Measurements from ENCODE around the gene CEP112.
"Not testable (repeated sequence)": the region's sequence is repeated elsewhere in the genome, so short reads cannot be mapped to it uniquely, and the experiment has no call there.

The CEP112 gene

DNA sequence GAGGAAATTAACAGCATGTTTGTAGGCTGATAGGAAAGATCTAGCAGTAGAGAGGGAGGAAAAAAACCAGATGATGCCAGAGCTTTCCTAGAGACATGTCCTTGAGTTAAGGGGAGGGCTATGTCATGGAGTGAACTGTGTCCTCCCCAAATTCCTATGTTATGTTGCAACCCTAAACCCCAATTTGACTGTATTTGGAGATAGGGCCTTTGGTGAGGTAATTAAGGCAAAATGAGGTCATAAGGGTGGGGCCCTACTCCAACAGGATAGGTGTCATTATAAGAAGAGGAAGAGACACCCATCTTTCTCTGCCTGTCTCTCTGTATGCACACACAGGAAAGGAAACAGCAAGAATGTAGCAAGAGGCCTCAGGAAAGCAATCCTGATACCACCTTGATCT lies 435.2 kb downstream of the CEP112 start:
- no peak for DNase-seq

DNA sequence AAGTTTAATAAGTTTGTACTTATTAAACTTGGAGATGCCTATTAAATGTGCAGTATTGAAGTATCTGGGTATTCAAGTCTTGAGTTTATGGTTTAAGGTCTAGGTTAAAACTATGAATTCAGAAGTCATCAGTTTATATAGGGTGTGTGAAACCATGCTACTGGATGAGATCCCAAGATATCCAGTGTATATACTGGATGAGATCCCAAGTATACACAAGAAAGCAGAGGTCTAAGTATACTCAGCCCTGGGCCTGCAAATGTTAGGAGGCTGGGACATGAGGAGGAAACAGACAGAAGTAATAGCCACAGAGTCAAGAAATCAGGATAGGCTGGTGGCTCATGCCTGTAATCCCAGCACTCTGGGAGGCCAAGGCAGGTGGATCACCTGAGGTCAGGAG lies 436.1 kb downstream of the CEP112 start:
- DNase-seq = no peak

DNA sequence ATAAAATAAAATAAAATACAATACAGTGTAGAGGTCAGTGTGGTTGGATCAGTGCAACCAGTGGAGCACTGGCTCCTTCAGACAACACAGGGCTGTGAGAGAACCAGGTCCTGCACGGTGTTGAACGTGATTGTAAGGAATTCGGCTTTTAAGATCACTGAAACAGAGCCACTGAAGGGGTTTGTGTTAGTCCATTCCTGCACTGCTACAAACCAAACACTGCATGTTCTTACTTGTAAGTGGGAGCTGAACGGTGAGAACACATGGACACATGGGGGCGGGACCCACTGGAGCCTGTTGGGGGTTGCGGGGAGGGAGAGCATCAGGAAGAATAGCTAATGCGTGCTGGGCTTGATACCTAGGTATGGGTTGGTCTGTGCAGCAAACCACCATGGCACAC lies 437.3 kb downstream of the CEP112 start:
- no peak for DNase-seq

DNA sequence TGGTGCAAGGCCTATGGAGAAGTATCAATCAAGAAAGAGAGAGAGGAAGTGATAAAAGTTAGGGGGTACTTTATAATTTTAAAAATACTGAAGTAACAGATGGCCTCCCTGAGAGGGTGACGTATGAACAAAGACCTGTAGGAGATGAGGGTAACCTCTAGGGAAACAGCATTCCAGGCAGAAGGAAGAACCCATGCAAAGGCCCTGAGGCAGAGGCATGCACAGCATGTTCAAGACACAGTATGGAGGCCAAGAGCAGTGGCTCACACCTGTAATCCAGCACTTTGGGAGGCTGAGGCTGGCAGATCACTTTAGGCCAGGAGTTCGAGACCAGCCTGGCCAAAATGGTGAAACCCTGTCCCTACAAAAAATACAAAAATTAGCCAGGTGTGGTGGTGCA lies 437.9 kb downstream of the CEP112 start:
- no peak for DNase-seq

DNA sequence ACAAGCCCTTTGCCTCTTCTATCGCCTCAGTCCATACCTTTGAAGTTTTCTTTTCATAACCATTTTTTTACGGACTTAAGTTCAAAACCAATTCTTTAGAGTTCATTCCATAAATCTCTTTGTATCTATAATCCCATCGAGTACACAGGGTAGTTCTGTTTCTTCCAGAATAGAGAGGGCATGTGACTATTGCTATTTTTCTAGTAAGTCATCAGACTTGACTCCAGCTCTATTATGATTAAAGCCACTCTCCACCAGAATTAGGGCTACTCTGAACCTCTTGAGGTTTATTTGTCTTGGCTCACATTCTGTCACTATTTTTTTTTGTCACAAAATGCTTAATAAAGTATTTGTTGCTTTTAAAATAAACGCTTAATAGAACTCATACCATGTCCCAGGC lies 438.6 kb downstream of the CEP112 start:
- no peak for DNase-seq

DNA sequence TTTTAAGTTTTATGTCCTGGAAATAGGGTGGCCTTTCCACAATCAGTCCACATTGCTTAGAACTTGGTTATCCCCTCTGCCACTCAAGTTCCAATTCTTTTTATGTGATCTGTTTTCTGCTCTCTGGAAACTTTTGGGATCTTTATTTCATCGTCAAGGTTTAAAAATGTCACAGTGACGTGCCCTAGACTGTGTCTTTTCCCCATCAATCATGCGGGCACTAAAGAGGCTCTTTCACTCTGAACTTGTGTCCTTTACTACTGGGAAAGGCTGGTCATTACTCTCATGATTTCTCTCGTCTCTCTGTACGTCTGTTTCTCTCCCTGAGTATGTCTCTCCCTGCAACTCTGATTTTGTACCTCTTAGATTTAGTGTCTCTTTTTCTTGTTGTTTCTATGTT lies 440.7 kb downstream of the CEP112 start:
- DNase-seq = no peak

DNA sequence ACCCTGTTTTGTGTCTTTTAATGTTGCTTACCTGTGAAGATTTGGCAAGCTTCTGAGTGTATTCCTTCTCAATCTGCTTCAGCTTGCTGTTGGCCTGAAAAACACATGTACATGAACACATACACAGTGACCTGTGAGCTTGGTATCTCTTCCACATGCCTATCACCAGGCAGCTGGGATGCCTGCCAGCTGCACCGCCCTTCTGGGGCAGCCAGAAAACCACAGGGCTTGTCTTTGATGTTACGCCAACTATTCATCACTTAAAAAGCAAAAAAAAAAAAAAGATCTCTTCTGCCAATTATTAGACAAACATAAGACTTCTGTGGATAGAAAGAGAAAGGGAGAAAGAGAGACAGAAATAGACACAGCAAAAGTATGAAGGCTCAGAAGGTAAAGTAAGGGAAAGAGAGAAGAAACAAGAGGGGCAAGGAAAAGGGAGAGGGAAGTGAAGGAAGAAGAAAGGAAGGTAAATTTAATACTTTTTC lies 441.3 kb downstream of the CEP112 start:
- DNase-seq = peak; percentile 79

DNA sequence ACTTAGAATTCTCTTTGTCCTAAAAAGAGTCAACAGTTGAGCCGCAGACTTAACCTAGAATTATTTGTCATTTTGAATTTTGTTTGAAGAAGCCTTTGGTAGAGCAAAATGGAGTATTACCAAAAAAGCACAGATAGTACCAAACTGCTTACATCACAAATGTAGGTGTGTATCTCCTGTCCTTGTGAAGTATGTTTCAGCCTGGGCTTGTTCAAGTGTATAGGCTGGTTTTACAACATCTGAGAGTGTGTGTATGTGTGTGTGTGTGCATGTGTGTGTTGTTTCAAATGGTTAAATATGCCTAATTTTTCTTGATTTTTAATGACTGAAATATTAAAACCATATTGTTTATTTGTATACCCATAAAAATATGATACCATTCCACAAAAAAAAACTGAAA lies 441.8 kb downstream of the CEP112 start:
- no peak for DNase-seq

DNA sequence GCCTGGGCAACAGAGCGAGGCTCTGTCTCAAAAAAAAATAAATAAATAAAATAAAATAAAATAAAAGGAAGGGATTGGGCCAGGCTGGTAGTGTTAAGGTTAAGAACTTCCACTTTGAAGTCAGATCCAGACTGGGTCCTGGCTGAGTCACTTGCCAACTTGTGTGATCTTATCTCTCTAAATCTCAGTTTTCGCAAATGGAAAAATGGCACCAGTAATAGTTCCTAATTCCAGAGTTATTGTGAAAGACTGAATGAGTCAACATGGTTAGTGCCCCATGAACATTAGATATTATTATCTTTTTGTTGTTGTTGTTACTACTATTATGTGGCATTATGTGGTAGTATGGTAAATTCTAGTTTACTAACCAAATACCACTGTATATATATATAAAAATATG lies 442.5 kb downstream of the CEP112 start:
- DNase-seq = no peak

DNA sequence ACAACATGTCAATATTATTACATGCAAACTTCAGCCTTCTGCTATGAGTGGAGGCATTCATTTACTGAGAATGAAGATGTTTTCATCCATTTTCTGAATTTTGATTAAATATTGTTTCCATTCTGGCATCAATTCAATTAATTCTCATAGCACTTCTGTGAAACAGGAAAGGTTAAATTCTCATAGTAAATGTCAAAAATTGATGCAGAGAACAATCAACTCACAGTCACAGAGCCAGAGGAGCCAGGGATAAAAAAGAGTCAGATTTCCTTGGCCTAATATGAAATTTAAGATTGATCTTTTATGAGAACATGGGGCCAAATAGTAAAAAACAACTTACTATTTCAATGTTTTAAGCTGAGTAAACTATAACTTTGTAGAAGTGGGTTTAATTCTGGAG lies 446.7 kb downstream of the CEP112 start:
- DNase-seq = no peak

DNA sequence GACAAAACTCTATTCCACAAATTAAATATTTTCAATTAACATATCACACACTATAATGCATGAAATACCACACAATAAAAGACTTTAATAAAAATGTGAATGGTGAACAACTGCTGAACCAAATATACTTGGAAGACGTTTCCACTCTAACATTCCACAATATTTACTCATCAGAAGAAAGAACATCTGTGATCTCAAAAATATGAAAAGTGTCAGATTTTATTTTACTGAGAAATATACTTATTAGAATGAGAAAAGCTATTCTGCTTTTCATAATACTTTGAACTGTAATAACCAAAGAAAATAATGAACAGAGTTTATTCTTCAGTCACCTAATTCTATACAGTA lies 448.7 kb downstream of the CEP112 start:
- DNase-seq = no peak

DNA sequence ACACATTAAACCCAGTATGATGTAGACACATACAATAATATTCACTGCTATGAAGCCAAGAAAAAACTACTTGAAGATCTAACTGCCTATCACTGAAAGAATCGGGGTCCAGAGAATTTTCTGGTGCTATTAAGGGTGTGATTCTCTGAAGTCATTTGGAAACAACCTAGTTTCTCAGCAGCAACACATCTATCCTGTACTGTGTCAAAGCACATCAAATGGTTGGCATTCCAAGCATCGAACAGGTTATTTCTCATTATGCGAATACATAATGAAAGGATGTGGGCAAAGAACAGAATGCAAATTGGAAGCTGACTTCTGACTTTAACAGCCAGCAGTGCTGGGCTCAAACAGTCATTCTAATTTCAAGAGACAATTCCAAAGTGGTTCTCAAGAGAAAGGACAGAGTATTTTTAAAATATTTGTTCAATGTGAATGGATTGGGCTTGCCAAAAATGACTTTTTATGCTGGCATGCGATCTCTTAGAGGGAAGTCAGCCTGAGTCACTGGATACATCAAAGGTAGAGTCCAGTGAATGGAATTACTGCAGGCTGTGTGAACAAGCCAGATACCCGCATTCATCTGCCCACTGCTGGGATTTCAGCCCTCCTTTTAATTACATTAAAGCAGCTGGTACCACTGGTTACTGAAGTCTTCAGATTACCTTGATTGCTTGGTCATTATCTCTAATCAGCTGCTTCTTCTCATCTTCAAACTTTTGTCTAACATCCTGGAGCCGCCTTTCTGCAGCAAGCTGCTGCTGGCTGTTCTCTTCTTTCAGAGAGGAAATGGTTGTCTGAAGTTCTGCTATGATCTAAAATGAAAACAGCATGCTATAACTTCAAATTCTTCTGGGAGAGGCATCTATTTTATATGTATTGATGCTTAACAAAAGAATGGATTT lies 449.3 kb downstream of the CEP112 start:
- no peak for DNase-seq

DNA sequence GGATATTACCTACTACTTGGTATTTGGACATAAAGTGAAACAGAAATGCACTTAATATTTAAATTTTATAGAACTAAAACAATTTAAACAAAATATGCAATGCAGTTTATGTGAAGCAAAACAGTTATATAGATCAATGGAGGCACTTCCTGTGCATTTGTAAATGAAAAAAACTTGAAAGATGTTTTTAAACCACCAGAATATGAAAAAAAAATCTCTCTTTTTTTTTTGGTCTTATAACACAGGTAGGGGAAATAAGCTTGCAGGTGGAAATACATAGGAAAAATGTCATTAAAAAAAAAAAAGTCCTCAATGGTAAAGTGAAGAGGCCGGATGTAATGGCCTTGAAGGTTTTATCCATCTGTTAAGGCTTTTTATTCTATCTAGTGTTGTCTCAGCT lies 450.2 kb downstream of the CEP112 start:
- DNase-seq = no peak

DNA sequence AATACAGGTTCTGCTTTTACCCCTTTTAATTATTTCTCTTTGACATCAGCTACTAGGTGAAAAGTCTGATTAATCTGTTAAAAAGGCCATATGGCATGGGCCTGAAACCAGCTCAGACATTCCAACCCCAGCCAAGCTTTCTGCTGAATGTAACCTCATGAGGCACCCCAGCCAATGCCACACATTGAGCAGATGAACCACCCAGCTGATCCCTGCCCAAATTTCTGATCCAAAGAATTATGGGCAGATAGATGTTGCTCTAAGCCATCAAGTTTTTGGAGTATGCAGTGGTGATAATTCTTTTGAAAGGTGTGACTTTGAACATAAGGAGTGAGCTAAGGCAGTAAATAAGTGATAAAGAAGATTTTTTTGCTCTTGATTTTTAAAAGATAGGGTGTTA lies 452.9 kb downstream of the CEP112 start:
- no peak for DNase-seq

DNA sequence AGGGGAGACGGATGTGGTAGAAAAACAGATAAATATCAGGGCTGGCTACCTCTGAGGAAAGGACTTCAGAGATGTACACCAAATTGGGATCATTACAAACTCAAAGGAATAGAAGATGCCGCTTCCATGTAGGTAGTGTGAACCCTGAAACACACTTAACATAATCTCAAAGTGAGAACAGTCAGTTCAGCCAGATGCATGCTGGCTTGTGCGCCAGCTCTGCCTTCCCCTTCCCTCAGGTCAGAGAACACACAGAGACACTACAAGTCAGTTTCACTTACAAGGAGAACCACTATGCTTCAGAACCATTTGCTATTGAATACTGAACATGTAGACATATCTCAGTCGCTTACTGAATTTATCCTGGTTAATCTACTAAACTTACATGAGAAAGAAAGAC lies 454.5 kb downstream of the CEP112 start:
- no peak for DNase-seq

DNA sequence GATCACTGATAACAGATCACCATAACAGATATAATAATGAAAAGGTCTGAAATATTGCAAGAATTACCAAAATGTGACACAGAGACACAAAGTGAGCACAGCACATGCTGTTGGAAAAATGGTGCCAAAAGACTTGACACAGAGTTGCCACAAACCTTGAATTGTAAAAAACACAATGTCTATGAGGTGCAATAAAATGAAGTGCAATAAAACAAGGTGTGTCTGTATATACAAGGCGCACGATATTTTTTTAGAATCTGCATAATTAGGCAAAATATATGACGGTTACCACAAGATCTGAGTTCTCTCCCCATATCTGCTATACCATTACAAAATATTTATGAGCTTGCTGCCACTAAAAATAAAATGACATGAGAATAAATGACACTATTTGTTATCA lies 458.6 kb downstream of the CEP112 start:
- DNase-seq = no peak

DNA sequence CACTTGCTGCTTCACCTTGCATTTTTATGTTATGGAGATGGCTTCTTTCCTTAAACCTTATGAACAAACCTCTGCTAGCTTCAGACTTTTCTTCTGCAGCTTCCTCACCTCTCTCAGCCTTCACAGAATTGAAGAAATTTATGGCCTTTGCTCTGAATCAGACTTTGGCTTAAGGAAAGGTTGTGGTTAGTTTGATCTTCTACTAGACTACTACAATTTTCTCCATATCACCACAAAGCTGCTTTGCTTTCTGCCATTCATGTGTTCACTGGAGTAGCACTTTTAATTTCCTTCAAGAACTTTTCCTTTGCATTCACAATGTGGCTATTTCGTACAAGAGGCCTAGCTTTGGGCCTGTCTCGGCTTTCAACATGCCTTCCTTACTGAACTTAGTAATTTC lies 459.3 kb downstream of the CEP112 start:
- not testable (repeated sequence) for DNase-seq

DNA sequence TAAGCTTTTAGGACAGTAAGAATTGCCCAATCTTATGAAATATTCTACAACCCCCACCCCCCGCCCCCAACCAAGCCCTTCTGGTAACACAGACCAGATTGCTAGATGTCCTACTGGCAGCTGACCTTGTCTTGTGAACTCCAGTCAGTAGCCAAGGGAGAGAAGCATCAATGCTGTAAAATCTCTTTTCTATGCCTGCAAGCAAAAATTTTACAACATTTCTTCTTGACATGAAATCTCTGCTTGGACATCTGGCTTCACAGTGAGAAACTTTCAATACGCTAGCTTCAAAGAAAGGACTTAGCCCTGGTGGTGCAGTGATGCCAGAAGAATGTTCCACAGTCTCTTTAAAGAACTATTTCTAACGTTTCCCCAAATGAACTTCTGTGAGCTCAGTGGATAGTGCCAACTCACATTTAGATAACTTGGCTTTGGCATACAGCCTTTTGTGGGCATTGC lies 461.2 kb downstream of the CEP112 start:
- DNase-seq = no peak

DNA sequence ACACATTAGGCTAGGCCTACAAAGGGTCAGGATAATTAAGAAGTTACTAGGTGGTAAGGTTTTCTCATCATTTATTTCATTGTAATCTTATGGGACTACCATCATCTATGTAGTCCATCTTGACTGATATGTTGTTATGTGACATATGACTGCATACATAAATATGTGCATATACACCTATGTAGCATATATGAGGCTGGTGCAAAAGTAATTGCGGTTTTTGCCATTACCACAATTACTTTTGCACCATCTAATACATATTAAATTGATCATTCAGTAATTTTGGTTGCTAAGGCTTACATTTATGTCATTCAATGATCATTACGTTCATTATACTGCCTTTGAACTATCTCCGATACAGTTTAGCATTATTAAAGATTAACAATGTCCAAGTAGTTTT lies 462.7 kb downstream of the CEP112 start:
- DNase-seq = no peak

DNA sequence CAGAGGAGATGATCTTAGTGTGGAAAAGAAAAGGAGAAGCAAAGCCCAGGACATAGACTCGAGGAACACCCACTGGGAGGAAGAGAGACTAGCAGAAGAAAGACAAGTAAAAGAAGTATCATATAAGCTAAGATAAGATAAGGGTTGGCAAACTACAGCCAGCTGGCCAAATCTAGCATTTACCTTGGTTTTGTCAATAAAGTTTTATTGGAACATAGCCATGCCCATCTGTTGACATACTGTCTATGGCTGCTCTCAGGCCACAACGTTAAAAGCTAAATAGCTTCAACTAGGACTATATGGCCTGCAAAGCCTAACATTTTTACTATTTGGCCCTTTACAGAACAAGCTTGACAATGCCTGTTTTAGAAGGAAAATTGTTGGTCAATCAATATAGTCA lies 464.1 kb downstream of the CEP112 start:
- DNase-seq = no peak

DNA sequence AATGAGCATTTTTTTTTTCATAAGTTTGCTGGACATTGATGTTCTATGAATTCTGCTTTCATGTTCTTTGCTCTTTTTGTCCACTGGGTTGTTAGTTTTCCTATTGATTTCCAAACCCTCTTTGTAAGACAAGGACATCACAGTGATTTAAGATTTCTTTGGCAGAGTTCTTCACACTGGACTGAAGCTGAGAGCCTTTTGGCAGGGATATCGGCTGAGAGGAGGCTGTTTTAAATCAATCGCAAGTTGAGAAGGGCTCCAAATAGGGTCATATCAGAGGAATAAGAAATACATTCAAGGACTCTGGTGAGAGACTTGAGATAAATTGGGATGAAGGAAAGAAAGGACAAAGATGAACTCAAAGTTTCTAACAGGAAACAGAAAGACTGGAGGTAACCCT lies 464.7 kb downstream of the CEP112 start:
- no peak for DNase-seq

DNA sequence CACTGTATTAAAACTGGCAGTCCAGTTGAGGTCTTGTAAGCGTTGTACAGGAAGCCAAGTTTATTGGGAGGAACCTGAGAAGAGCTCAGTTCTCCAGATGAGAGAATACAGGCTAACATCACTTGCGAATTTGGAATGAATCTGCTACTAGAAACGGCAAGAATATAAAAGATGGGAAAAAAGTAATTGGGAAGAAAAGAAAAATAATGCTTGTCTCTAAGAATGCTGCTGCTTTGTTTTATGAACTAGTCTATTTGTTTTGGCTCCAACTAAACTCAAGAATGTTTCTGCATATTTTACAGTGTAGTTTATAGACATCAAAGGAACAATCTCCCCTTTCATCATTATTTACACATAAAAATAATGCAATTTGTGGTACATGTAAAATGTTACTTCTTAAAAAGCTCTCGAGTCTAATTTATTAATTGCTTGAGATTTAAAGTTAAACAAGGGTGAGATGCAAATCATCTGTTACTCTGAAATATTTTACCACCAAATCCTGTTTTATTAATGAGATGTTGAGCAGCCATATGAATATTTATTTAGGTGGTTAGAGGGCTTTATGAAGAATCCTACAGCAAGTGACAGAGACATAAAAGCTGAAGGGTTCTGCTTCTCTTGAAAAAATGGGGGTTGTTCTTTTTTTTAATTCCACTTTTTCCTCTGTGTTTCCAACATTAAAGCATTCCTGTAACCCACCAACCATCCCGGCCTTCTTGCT lies 468.3 kb downstream of the CEP112 start:
- DNase-seq = no peak

DNA sequence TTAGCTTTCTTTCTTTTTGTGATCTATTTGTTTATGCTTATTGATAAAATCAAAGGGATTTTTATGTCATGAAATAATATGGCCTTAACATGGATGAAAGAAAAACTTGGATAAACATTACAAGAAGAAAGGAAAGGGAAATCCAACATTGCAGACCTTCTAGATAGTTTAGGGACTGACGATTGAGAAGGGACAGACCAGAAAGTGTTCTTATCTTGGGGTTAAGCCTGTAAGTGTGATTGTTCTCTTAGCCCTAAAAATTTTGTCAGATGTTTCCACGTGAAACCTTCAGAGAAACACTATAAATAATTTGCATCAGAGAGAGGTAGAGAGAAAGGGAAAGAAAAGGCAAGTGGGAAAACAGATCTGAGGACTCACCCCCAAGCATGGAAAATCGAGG lies 473.3 kb downstream of the CEP112 start:
- DNase-seq = no peak

All from NCI-H345 (cell line).